Measurements from ENCODE around the gene RFTN2. TPM values are rescaled to one million over a fixed set of nuclear protein-coding genes. Genes with fewer than 3 reads are reported as not detected.

The RFTN2 gene
- total and polyA plus RNA-seq, 2 experiments from 2014 or later, result 0.42 to 2.1 TPM

DNA sequence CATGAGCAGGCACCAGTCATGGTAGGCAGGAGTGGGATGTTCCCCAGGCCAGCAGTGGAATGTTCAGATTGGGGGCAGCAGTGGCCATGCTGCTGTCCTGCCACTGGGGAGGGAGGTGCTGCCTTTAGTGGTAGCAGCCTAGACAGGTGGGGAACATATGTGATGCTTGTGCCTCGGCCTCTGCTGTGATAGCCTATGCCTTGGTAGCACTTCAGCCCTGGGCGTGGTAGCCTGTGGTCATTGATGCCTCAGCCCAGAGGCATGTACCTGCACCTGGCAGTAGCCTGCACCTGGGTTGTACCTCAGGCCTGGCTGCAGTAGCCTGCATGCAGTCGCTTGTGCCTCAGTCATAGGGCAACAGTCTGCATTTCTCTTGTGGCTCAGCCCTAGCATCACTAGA lies 7.1 kb downstream of the RFTN2 start:
- Mint-ChIP-seq H3K27me3 (ENCODE audit: insufficient read depth, low read depth, poor library complexity) (no peaks in the 10 kb centered on the region), H3K36me3 (ENCODE audit: low read depth) (peaks cover 32% of the 10 kb centered on the region), H3K27ac (no peak overlapping the region), H3K4me1 (peaks cover 27% of the 10 kb centered on the region), H3K4me3 (no peak overlapping the region), H3K9me3 (peaks cover 23% of the 10 kb centered on the region)
- H3K36me3 ChIP-seq (ENCODE audit: insufficient read depth), result 0 out of 2 replicates have a peak, but pooled peaks cover 5% of the 10 kb centered on the region
- H3F3A ChIP-seq (replicated peaks; ENCODE audit: low read depth), result 0 out of 2 replicates have a peak, but pooled peaks cover 2% of the 10 kb centered on the region
- no peaks in the 10 kb centered on the region for H3K27me3 ChIP-seq (ENCODE audit: insufficient read depth)
- H3K27ac ChIP-seq (ENCODE audit: low read depth), result no peak overlapping the region
- TF ChIP-seq CREB1 (CRISPR knock-in tag; IDR thresholded peaks at IDR 0.05; ENCODE audit: low read depth), result no peak
- no peak for TF ChIP-seq EZH2 (IDR thresholded peaks at IDR 0.05; ENCODE audit: low read depth, unreplicated experiment)
- TF ChIP-seq, protein P1, sequence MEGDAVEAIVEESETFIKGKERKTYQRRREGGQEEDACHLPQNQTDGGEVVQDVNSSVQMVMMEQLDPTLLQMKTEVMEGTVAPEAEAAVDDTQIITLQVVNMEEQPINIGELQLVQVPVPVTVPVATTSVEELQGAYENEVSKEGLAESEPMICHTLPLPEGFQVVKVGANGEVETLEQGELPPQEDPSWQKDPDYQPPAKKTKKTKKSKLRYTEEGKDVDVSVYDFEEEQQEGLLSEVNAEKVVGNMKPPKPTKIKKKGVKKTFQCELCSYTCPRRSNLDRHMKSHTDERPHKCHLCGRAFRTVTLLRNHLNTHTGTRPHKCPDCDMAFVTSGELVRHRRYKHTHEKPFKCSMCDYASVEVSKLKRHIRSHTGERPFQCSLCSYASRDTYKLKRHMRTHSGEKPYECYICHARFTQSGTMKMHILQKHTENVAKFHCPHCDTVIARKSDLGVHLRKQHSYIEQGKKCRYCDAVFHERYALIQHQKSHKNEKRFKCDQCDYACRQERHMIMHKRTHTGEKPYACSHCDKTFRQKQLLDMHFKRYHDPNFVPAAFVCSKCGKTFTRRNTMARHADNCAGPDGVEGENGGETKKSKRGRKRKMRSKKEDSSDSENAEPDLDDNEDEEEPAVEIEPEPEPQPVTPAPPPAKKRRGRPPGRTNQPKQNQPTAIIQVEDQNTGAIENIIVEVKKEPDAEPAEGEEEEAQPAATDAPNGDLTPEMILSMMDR (conservative IDR thresholded peaks at IDR 0.05; ENCODE audit: low read depth in 2 of 2), result no peak
- TF ChIP-seq NANOG (IDR thresholded peaks at IDR 0.05; ENCODE audit: borderline replicate concordance), result no peak
- no peak for TF ChIP-seq STAT1 (IDR thresholded peaks at IDR 0.05; ENCODE audit: unreplicated experiment)
- TF ChIP-seq POLR2AphosphoS5 (IDR thresholded peaks at IDR 0.05; ENCODE audit: low read depth), result no peak
- ATAC-seq, result no peak
- H2AFZ ChIP-seq, result no peak overlapping the region
- DNase-seq (ENCODE audit: low spot score), result no peak
- H3K4me3 ChIP-seq, result no peak overlapping the region
- no peak overlapping the region for H3K4me2 ChIP-seq
- peaks cover 22% of the 10 kb centered on the region for H3K4me1 ChIP-seq (ENCODE audit: insufficient read depth)
- peaks cover 5% of the 10 kb centered on the region; the same call in 1 of the 2 replicates for H3K9me2 ChIP-seq (ENCODE audit: insufficient read depth)
- no peaks in the 10 kb centered on the region for H4K20me1 ChIP-seq (replicated peaks; ENCODE audit: insufficient read depth)
- no peaks in the 10 kb centered on the region; the same call in 1 of the 2 replicates for H3K79me2 ChIP-seq (replicated peaks; ENCODE audit: insufficient read depth)

DNA sequence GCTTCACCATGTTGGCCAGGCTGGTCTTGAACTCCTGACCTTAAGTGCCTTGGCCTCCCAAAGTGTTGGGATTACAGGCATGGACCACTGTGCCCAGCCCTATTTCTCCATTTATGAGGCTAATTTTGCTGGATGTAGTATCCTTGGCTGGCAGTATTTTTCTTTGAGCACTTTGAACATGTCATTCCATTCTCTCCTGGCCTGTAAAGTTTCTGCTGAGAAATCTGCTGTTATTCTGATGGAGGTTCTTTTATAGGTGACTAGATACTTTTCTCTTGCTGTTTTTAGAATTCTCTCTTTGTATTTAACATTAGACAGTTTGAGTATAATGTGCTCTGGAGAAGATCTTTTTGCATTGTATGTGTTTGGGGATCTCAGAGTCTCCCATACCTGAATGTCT lies 9.1 kb downstream of the RFTN2 start:
- no peaks in the 10 kb centered on the region for H3K27me3 ChIP-seq (ENCODE audit: insufficient read depth)
- H3K27me3 Mint-ChIP-seq (ENCODE audit: insufficient read depth, low read depth, poor library complexity), result no peaks in the 10 kb centered on the region
- H3K79me2 ChIP-seq (replicated peaks; ENCODE audit: insufficient read depth), result no peaks in the 10 kb centered on the region; the same call in 1 of the 2 replicates
- no peak overlapping the region for H2AFZ ChIP-seq
- peaks cover 23% of the 10 kb centered on the region for H3K9me3 Mint-ChIP-seq
- H3K4me1 ChIP-seq (ENCODE audit: insufficient read depth), result peaks cover 16% of the 10 kb centered on the region; the same call in 1 of the 2 replicates
- H3K4me3 ChIP-seq, result no peak overlapping the region
- no peak for DNase-seq (ENCODE audit: low spot score)
- ATAC-seq, result no peak
- H3K36me3 ChIP-seq (ENCODE audit: insufficient read depth), result 0 out of 2 replicates have a peak, but pooled peaks cover 5% of the 10 kb centered on the region
- H3K36me3 Mint-ChIP-seq (ENCODE audit: low read depth), result peaks cover 36% of the 10 kb centered on the region
- no peaks in the 10 kb centered on the region for H4K20me1 ChIP-seq (replicated peaks; ENCODE audit: insufficient read depth)
- H3F3A ChIP-seq (replicated peaks; ENCODE audit: low read depth), result 0 out of 2 replicates have a peak, but pooled peaks cover 2% of the 10 kb centered on the region
- no peak overlapping the region for H3K27ac ChIP-seq (ENCODE audit: low read depth)
- peaks cover 5% of the 10 kb centered on the region; the same call in 1 of the 2 replicates for H3K9me2 ChIP-seq (ENCODE audit: insufficient read depth)
- H3K4me3 Mint-ChIP-seq, result no peak overlapping the region
- TF ChIP-seq EZH2 (IDR thresholded peaks at IDR 0.05; ENCODE audit: low read depth, unreplicated experiment) (no peak), STAT1 (IDR thresholded peaks at IDR 0.05; ENCODE audit: unreplicated experiment) (no peak), POLR2AphosphoS5 (IDR thresholded peaks at IDR 0.05; ENCODE audit: low read depth) (no peak), ZNF114 (CRISPR knock-in tag; IDR thresholded peaks at IDR 0.05) (no peak), JUNB (IDR thresholded peaks at IDR 0.05; ENCODE audit: unreplicated experiment) (no peak)
- TF ChIP-seq, protein P2, sequence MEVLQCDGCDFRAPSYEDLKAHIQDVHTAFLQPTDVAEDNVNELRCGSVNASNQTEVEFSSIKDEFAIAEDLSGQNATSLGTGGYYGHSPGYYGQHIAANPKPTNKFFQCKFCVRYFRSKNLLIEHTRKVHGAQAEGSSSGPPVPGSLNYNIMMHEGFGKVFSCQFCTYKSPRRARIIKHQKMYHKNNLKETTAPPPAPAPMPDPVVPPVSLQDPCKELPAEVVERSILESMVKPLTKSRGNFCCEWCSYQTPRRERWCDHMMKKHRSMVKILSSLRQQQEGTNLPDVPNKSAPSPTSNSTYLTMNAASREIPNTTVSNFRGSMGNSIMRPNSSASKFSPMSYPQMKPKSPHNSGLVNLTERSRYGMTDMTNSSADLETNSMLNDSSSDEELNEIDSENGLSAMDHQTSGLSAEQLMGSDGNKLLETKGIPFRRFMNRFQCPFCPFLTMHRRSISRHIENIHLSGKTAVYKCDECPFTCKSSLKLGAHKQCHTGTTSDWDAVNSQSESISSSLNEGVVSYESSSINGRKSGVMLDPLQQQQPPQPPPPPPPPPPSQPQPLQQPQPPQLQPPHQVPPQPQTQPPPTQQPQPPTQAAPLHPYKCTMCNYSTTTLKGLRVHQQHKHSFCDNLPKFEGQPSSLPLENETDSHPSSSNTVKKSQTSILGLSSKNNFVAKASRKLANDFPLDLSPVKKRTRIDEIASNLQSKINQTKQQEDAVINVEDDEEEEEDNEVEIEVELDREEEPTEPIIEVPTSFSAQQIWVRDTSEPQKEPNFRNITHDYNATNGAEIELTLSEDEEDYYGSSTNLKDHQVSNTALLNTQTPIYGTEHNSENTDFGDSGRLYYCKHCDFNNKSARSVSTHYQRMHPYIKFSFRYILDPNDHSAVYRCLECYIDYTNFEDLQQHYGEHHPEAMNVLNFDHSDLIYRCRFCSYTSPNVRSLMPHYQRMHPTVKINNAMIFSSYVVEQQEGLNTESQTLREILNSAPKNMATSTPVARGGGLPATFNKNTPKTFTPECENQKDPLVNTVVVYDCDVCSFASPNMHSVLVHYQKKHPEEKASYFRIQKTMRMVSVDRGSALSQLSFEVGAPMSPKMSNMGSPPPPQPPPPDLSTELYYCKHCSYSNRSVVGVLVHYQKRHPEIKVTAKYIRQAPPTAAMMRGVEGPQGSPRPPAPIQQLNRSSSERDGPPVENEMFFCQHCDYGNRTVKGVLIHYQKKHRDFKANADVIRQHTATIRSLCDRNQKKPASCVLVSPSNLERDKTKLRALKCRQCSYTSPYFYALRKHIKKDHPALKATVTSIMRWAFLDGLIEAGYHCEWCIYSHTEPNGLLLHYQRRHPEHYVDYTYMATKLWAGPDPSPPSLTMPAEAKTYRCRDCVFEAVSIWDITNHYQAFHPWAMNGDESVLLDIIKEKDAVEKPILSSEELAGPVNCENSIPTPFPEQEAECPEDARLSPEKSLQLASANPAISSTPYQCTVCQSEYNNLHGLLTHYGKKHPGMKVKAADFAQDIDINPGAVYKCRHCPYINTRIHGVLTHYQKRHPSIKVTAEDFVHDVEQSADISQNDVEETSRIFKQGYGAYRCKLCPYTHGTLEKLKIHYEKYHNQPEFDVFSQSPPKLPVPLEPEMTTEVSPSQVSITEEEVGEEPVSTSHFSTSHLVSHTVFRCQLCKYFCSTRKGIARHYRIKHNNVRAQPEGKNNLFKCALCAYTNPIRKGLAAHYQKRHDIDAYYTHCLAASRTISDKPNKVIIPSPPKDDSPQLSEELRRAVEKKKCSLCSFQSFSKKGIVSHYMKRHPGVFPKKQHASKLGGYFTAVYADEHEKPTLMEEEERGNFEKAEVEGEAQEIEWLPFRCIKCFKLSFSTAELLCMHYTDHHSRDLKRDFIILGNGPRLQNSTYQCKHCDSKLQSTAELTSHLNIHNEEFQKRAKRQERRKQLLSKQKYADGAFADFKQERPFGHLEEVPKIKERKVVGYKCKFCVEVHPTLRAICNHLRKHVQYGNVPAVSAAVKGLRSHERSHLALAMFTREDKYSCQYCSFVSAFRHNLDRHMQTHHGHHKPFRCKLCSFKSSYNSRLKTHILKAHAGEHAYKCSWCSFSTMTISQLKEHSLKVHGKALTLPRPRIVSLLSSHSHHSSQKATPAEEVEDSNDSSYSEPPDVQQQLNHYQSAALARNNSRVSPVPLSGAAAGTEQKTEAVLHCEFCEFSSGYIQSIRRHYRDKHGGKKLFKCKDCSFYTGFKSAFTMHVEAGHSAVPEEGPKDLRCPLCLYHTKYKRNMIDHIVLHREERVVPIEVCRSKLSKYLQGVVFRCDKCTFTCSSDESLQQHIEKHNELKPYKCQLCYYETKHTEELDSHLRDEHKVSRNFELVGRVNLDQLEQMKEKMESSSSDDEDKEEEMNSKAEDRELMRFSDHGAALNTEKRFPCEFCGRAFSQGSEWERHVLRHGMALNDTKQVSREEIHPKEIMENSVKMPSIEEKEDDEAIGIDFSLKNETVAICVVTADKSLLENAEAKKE (CRISPR knock-in tag; IDR thresholded peaks at IDR 0.05), result no peak
- H3K27ac Mint-ChIP-seq, result no peak overlapping the region
- H3K4me1 Mint-ChIP-seq, result peaks cover 27% of the 10 kb centered on the region
- no peak overlapping the region for H3K4me2 ChIP-seq

All from GM23338 (cell line).